ENCODE results near the gene AFM. TPM values are rescaled to one million over a fixed set of nuclear protein-coding genes. Genes with fewer than 3 reads are reported as not detected.

The AFM gene
- total and polyA plus RNA-seq, 2 of the 13 experiments (the other 11 are each of a cell fraction or from before 2014, with no cell fraction given), result 0.13 to 1.8 TPM

DNA sequence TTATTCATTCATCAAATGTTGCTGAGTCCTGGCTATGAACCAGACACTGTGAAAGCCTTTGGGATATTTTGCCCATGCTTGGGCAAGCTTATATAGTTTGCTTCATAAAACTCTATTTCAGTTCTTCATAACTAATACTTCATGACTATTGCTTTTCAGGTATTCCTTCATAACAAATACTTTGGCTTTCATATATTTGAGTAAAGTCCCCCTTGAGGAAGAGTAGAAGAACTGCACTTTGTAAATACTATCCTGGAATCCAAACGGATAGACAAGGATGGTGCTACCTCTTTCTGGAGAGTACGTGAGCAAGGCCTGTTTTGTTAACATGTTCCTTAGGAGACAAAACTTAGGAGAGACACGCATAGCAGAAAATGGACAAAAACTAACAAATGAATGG is 47.2 kb upstream of the AFM start (continued):
- TF ChIP-seq ZNF607 (CRISPR knock-in tag; IDR thresholded peaks at IDR 0.05; ENCODE audit: borderline replicate concordance) (no peak), RNF2 (conservative IDR thresholded peaks at IDR 0.05; ENCODE audit: low read depth) (no peak), ZNF619 (CRISPR knock-in tag; IDR thresholded peaks at IDR 0.05) (no peak), MBNL3 (CRISPR knock-in tag; conservative IDR thresholded peaks at IDR 0.05) (no peak), BORCS8-MEF2B (CRISPR knock-in tag; IDR thresholded peaks at IDR 0.05) (no peak), ZSCAN21 (CRISPR knock-in tag; IDR thresholded peaks at IDR 0.05; ENCODE audit: borderline replicate concordance) (no peak), MED1 (CRISPR knock-in tag; IDR thresholded peaks at IDR 0.05) (peak; percentile 82), ZNF34 (CRISPR knock-in tag; IDR thresholded peaks at IDR 0.05; ENCODE audit: borderline replicate concordance) (no peak), HNRNPL (IDR thresholded peaks at IDR 0.05; ENCODE audit: low read depth, low read length) (no peak), ZNF333 (CRISPR knock-in tag; IDR thresholded peaks at IDR 0.05; ENCODE audit: borderline replicate concordance) (no peak), KDM1A (CRISPR knock-in tag; IDR thresholded peaks at IDR 0.05) (0 out of 2 replicates have a peak, but pooled peaks have one; percentile 49)
- TF ChIP-seq, protein P1, sequence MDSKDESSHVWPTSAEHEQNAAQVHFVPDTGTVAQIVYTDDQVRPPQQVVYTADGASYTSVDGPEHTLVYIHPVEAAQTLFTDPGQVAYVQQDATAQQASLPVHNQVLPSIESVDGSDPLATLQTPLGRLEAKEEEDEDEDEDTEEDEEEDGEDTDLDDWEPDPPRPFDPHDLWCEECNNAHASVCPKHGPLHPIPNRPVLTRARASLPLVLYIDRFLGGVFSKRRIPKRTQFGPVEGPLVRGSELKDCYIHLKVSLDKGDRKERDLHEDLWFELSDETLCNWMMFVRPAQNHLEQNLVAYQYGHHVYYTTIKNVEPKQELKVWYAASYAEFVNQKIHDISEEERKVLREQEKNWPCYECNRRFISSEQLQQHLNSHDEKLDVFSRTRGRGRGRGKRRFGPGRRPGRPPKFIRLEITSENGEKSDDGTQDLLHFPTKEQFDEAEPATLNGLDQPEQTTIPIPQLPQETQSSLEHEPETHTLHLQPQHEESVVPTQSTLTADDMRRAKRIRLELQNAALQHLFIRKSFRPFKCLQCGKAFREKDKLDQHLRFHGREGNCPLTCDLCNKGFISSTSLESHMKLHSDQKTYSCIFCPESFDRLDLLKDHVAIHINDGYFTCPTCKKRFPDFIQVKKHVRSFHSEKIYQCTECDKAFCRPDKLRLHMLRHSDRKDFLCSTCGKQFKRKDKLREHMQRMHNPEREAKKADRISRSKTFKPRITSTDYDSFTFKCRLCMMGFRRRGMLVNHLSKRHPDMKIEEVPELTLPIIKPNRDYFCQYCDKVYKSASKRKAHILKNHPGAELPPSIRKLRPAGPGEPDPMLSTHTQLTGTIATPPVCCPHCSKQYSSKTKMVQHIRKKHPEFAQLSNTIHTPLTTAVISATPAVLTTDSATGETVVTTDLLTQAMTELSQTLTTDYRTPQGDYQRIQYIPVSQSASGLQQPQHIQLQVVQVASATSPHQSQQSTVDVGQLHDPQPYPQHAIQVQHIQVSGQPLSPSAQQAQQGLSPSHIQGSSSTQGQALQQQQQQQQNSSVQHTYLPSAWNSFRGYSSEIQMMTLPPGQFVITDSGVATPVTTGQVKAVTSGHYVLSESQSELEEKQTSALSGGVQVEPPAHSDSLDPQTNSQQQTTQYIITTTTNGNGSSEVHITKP (CRISPR knock-in tag; IDR thresholded peaks at IDR 0.05; ENCODE audit: low read depth), result no peak
- TF ChIP-seq, protein P2, sequence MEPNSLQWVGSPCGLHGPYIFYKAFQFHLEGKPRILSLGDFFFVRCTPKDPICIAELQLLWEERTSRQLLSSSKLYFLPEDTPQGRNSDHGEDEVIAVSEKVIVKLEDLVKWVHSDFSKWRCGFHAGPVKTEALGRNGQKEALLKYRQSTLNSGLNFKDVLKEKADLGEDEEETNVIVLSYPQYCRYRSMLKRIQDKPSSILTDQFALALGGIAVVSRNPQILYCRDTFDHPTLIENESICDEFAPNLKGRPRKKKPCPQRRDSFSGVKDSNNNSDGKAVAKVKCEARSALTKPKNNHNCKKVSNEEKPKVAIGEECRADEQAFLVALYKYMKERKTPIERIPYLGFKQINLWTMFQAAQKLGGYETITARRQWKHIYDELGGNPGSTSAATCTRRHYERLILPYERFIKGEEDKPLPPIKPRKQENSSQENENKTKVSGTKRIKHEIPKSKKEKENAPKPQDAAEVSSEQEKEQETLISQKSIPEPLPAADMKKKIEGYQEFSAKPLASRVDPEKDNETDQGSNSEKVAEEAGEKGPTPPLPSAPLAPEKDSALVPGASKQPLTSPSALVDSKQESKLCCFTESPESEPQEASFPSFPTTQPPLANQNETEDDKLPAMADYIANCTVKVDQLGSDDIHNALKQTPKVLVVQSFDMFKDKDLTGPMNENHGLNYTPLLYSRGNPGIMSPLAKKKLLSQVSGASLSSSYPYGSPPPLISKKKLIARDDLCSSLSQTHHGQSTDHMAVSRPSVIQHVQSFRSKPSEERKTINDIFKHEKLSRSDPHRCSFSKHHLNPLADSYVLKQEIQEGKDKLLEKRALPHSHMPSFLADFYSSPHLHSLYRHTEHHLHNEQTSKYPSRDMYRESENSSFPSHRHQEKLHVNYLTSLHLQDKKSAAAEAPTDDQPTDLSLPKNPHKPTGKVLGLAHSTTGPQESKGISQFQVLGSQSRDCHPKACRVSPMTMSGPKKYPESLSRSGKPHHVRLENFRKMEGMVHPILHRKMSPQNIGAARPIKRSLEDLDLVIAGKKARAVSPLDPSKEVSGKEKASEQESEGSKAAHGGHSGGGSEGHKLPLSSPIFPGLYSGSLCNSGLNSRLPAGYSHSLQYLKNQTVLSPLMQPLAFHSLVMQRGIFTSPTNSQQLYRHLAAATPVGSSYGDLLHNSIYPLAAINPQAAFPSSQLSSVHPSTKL (CRISPR knock-in tag; IDR thresholded peaks at IDR 0.05), result peak; percentile 55; the same call in 1 of the 2 replicates
- TF ChIP-seq, protein P3, sequence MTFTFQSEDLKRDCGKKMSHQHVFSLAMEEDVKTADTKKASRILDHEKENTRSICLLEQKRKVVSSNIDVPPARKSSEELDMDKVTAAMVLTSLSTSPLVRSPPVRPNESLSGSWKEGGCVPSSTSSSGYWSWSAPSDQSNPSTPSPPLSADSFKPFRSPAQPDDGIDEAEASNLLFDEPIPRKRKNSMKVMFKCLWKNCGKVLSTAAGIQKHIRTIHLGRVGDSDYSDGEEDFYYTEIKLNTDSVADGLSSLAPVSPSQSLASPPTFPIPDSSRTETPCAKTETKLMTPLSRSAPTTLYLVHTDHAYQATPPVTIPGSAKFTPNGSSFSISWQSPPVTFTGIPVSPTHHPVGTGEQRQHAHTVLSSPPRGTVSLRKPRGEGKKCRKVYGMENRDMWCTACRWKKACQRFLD (CRISPR knock-in tag; IDR thresholded peaks at IDR 0.05; ENCODE audit: borderline replicate concordance), result no peak
- TF ChIP-seq, protein P4, sequence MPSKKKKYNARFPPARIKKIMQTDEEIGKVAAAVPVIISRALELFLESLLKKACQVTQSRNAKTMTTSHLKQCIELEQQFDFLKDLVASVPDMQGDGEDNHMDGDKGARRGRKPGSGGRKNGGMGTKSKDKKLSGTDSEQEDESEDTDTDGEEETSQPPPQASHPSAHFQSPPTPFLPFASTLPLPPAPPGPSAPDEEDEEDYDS (CRISPR knock-in tag; IDR thresholded peaks at IDR 0.05), result peak; percentile 42; the same call in 1 of the 2 replicates
- TF ChIP-seq, protein P5, sequence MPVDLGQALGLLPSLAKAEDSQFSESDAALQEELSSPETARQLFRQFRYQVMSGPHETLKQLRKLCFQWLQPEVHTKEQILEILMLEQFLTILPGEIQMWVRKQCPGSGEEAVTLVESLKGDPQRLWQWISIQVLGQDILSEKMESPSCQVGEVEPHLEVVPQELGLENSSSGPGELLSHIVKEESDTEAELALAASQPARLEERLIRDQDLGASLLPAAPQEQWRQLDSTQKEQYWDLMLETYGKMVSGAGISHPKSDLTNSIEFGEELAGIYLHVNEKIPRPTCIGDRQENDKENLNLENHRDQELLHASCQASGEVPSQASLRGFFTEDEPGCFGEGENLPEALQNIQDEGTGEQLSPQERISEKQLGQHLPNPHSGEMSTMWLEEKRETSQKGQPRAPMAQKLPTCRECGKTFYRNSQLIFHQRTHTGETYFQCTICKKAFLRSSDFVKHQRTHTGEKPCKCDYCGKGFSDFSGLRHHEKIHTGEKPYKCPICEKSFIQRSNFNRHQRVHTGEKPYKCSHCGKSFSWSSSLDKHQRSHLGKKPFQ (CRISPR knock-in tag; IDR thresholded peaks at IDR 0.05; ENCODE audit: insufficient replicate concordance), result no peak
- TF ChIP-seq, protein P6, sequence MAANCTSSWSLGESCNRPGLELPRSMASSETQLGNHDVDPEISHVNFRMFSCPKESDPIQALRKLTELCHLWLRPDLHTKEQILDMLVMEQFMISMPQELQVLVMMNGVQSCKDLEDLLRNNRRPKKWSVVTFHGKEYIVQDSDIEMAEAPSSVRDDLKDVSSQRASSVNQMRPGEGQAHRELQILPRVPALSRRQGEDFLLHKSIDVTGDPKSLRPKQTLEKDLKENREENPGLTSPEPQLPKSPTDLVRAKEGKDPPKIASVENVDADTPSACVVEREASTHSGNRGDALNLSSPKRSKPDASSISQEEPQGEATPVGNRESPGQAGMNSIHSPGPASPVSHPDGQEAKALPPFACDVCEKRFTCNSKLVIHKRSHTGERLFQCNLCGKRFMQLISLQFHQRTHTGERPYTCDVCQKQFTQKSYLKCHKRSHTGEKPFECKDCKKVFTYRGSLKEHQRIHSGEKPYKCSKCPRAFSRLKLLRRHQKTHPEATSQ (CRISPR knock-in tag; IDR thresholded peaks at IDR 0.05; ENCODE audit: borderline replicate concordance), result no peak
